ENCODE results near the gene ZC3HAV1L.
"Not testable (repeated sequence)": the region's sequence is repeated elsewhere in the genome, so short reads cannot be mapped to it uniquely, and the experiment has no call there.

Gene ZC3HAV1L

GRCh38 chr7:139078911-139079310 is 43.1 kb upstream of the ZC3HAV1L start (continued):
- TF ChIP-seq ZFP3 (CRISPR knock-in tag; IDR thresholded peaks at IDR 0.05) (no peak), RARB (CRISPR knock-in tag; IDR thresholded peaks at IDR 0.05) (no peak), ZC3H10 (CRISPR knock-in tag; IDR thresholded peaks at IDR 0.05) (no peak)

- TF ChIP-seq PPARA (CRISPR knock-in tag; IDR thresholded peaks at IDR 0.05; ENCODE audit: borderline replicate concordance) (no peak), TOX (CRISPR knock-in tag; IDR thresholded peaks at IDR 0.05; ENCODE audit: borderline replicate concordance) (no peak), ZNF70 (CRISPR knock-in tag; IDR thresholded peaks at IDR 0.05) (no peak), POU6F1 (CRISPR knock-in tag; IDR thresholded peaks at IDR 0.05; ENCODE audit: borderline replicate concordance, low read depth) (no peak), ISL1 (CRISPR knock-in tag; IDR thresholded peaks at IDR 0.05) (no peak), SNAI2 (CRISPR knock-in tag; IDR thresholded peaks at IDR 0.05) (no peak), RARB (CRISPR knock-in tag; IDR thresholded peaks at IDR 0.05) (no peak), OSR1 (CRISPR knock-in tag; IDR thresholded peaks at IDR 0.05) (no peak), CSRNP3 (CRISPR knock-in tag; IDR thresholded peaks at IDR 0.05) (no peak), CREB5 (CRISPR knock-in tag; IDR thresholded peaks at IDR 0.05; ENCODE audit: low read depth) (no peak), ZNF8 (CRISPR knock-in tag; IDR thresholded peaks at IDR 0.05) (no peak), ZNF565 (CRISPR knock-in tag; conservative IDR thresholded peaks at IDR 0.05; ENCODE audit: low read depth) (no peak), PATZ1 (CRISPR knock-in tag; IDR thresholded peaks at IDR 0.05; ENCODE audit: borderline replicate concordance) (no peak), BACH2 (CRISPR knock-in tag; IDR thresholded peaks at IDR 0.05; ENCODE audit: borderline replicate concordance) (no peak), ESRRG (CRISPR knock-in tag; IDR thresholded peaks at IDR 0.05) (no peak), ZFP3 (CRISPR knock-in tag; IDR thresholded peaks at IDR 0.05) (no peak), ZC3H10 (CRISPR knock-in tag; IDR thresholded peaks at IDR 0.05) (no peak), GLIS3 (CRISPR knock-in tag; IDR thresholded peaks at IDR 0.05) (no peak), TSHZ2 (CRISPR knock-in tag; IDR thresholded peaks at IDR 0.05) (no peak), TCF4 (CRISPR knock-in tag; IDR thresholded peaks at IDR 0.05; ENCODE audit: borderline replicate concordance) (no peak)
- no peak for ATAC-seq
Measured at GRCh38 chr7:139078399-139078798, 42.6 kb upstream of the ZC3HAV1L start.

- not testable (repeated sequence) for ATAC-seq
Measured at GRCh38 chr7:139077706-139078105, 41.9 kb upstream of the ZC3HAV1L start.
